GM13977 (cell line): ENCODE measurements around the gene PAPSS1.

Source experiments
- DNase-seq: peaks from one replicate; pipeline ENCODE4 v3.0.0; 2012; ENCODE audit warnings: low spot score
- CTCF ChIP-seq: IDR thresholded peaks from 2 replicates; pipeline ENCODE4 v1.5.1; 2012; ENCODE audit warnings: mild to moderate bottlenecking, control low read depth; ENCODE audit not compliant: insufficient read depth; ENCODE audit errors: extremely low read depth, missing control alignments
- in situ Hi-C: fragments of 300-500 bp; cut with MboI; formaldehyde crosslinking; loops from one replicate; pipeline ENCODE4 v1.12.0; 2022; ENCODE audit warnings: low sequenced_read_pairs, low pct_unique_long_range_greater_than_20kb, mixed read lengths, inconsistent platforms; ENCODE audit not compliant: unreplicated experiment

Gene PAPSS1

GRCh38 chr4:107691378-107691777, 28.7 kb downstream of the PAPSS1 start:
- no peak for TF ChIP-seq CTCF
- in situ Hi-C loops: no loop called here
- DNase-seq: no peak

DNA sequence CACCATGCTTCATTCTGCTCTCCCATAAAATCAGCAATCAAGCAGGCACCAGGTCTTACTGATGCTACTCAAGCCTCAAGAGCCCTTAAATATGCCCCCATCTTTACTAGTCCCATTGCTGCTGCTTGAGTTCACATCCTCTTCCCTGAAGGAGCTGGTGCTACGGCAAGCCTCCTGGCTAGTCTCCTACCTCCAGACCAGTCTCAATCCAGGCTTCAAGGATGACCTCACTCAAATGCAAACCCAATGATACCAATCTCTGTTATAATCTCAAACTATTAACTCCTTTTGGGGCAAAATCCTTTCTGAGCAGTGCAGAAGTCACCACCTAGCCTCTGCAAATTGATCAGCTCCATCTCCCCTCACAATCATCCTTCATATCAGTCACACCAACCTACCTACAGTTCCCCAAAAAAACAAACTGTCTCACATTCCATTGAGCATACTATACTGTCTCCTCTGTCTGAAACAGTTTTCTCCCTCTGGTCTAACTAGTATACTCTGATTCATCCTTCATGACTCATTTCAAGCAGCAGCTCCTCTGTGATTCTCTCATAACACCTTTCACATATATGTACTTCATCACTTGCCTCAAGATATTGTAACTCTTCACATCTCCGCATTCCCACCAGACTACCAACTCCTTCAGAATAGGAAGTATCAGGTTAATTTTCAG, 30.0 kb downstream of the PAPSS1 start:
- no peak for TF ChIP-seq CTCF
- in situ Hi-C loops: no loop called here
- no peak for DNase-seq

DNA sequence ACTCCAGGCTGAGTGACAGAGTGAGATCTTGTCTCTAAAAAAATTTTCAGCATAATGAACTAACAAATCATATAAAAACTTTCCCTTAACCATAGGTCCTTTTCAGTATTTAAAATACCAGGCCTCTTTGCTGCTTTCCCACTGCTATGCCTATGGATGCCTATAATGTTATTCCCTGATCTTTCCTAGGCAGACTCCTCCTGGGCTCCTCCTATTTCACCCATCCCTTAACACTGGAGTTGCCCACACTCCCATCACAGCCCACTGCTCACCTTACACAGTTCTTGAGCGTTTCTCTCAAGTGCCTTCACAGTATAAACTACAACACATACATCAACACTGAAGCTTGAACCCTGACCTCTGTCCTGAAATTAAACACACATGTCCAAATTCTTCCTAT, 31.6 kb downstream of the PAPSS1 start:
- no peak for DNase-seq
- in situ Hi-C loops: no loop called here
- TF ChIP-seq CTCF: no peak

GRCh38 chr4:107685740-107686139, 34.3 kb downstream of the PAPSS1 start:
- in situ Hi-C loops: no loop called here
- no peak for TF ChIP-seq CTCF
- DNase-seq: no peak

DNA sequence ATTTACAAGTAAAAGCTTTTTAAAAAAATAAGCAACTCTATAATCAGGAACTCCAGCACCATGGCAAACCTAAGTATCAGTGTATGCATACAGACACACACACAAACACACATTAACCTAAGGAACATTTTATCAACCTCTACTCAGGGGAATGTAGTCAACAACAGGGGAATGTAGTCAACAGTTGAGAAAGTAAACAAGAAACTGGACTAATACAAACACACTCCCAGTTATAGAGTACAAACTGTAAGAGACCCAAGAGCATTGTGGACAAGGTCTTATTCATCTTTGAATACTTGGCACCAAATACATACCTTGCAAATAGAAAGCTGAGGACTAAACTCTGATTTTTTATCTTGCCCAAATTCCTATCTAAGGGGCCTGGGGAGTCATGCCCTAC, 36.2 kb downstream of the PAPSS1 start:
- no peak for TF ChIP-seq CTCF
- in situ Hi-C loops: no loop called here
- DNase-seq: no peak

DNA sequence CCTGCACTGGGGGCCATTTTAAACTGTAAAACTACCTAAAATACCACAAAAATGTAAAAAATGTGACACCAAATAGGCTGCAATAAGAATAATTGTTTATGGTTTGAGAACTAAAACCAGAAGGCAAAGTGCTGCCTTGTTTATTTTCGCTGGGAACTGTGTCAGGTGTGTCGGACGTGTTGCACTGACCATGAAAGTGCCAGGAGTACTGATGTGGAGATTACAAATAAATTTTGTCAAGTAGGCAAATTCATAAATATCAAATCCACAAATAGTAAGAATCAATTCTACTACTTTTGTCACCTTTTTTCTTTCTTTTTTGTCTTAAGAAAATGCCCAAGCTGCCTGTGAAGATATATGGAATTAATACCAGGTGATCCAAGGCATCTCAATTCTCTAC, 37.7 kb downstream of the PAPSS1 start:
- no peak for TF ChIP-seq CTCF
- in situ Hi-C loops: no loop called here
- no peak for DNase-seq
